NCI-H2196 (cell line): ENCODE results near the gene TM9SF1.

ENCODE experiments used
- DNase-seq: peaks from one replicate; lab custom pipeline; 2025; ENCODE audit not compliant: unreplicated experiment; lab: John Stamatoyannopoulos, UW

TM9SF1 gene

DNA sequence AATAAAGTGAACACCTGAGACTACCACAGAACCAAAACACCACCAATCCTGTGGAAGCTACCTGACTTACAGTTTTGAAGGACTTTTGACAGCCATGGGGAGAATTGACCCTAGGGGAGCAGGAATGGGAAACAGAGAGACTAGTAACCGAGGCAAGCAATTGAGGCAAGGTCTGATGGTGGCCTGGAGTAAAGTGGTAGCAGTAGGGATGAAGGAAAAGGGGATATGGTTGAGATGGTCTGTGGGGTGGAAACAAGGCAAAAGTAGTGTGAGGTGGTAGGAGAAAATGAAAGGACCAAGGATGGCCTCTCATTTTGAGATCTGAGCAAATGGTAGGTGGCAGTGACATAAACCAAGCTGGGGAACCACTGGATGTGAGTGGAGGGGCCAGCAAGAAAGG lies 38.4 kb downstream of the TM9SF1 start:
- no peak for DNase-seq

DNA sequence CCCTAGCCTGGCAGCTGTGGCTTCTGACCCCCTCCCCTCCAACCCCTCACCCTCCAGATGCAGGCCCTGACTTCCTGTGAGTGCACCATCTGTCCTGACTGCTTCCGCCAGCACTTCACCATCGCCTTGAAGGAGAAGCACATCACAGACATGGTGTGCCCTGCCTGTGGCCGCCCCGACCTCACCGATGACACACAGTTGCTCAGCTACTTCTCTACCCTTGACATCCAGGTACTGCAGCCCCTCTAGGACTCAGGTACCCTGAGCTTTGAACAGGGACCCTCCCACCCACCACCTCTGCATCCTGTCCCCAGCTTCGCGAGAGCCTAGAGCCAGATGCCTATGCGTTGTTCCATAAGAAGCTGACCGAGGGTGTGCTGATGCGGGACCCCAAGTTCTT lies 40.1 kb downstream of the TM9SF1 start:
- no peak for DNase-seq

DNA sequence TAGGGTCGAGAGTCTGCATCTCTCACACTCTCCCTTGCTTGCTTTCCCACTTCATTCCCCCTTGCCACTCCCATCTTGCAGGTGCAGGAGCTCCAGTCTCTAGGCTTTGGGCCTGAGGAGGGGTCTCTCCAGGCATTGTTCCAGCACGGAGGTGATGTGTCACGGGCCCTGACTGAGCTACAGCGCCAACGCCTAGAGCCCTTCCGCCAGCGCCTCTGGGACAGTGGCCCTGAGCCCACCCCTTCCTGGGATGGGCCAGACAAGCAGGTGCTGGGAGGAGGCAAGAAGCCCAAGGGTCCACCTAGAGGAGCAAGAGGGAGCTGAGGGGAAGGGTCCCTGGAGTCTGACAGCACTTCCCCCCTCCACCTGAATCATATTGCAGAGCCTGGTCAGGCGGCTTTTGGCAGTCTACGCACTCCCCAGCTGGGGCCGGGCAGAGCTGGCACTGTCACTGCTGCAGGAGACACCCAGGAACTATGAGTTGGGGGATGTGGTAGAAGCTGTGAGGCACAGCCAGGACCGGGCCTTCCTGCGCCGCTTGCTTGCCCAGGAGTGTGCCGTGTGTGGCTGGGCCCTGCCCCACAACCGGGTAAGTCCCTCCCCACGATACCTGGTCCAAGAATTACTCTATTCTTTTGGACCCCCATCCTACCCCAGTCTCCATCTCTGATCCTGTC lies 43.7 kb downstream of the TM9SF1 start:
- no peak for DNase-seq

DNA sequence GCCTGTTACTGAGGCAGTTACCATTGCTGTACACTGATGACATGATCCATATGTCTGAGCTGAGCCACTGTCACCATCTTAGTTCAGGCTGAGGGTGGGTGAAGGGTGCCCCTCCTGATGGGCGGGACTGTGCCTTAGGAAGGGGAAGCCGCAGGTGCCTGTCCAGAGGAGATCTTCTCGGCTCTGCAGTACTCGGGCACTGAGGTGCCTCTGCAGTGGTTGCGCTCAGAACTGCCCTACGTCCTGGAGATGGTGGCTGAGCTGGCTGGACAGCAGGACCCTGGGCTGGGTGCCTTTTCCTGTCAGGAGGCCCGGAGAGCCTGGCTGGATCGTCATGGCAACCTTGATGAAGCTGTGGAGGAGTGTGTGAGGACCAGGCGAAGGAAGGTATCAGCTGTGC lies 44.2 kb downstream of the TM9SF1 start:
- no peak for DNase-seq

DNA sequence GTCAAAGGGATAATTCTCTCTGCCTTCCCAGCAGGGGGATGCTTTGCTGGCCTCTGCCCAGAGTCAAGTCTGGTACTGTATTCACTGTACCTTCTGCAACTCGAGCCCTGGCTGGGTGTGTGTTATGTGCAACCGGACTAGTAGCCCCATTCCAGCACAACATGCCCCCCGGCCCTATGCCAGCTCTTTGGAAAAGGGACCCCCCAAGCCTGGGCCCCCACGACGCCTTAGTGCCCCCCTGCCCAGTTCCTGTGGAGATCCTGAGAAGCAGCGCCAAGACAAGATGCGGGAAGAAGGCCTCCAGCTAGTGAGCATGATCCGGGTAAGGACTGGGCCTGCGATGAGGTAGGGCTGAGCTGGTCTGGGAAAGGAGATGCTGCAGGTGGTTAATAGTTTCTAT lies 44.7 kb downstream of the TM9SF1 start:
- DNase-seq, result no peak

DNA sequence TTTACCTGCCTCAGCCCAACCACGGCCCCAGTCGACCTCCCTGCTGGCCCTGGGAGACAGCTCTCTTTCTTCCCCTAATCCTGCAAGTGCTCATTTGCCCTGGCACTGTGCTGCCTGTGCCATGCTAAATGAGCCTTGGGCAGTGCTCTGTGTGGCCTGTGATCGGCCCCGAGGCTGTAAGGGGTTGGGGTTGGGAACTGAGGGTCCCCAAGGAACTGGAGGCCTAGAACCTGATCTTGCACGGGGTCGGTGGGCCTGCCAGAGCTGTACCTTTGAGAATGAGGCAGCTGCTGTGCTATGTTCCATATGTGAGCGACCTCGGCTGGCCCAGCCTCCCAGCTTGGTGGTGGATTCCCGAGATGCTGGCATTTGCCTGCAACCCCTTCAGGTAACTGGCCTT lies 45.2 kb downstream of the TM9SF1 start:
- DNase-seq, result no peak

DNA sequence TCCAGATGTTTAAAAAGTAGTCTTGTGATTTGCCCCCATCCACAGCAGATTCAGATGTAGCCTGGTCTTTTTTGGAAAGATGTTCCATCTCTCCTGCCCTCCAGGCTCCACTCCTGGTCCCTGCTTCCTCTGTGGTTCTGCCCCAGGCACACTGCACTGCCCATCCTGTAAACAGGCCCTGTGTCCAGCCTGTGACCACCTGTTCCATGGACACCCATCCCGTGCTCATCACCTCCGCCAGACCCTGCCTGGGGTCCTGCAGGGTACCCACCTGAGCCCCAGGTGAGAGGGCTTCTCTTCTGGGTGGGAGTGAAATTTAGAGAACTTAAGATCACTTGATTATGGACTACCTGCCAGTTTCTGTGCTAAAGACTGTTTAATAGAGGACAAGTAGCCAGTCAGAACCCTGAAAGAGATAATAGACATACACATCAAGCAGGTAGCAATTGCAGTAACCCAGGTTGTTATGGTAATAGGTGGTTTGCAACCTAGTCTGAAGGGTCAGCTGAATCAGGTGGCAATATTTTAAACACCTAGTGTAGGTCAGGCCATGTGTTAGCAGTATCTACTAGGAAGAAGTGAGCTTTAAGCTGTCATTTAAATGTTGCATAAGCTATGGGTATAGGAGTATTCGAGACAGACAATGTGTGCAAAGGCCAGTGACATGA lies 45.8 kb downstream of the TM9SF1 start:
- no peak for DNase-seq

DNA sequence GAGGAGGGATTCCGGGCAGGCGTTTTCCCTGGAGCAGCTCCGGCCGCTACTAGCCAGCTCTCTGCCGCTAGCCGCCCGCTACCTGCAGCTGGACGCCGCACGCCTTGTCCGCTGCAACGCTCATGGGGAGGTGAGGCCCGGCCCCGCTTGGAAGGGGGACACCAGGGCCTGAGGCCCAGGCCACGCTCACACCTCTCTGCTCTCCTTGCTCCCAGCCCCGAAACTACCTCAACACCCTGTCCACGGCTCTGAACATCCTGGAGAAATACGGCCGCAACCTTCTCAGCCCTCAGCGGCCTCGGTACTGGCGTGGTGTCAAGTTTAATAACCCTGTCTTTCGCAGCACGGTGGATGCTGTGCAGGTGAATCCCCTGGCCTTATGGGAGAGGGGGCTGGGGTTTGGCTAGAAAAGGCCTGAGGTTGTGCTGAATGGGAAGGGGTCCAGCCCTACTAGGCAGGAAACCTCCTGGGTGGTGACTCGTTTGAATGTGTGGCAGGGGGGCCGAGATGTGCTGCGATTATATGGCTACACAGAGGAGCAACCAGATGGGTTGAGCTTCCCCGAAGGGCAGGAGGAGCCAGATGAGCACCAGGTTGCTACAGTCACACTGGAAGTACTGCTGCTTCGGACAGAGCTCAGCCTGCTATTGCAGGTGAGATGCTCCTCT lies 47.3 kb downstream of the TM9SF1 start:
- DNase-seq, result no peak

DNA sequence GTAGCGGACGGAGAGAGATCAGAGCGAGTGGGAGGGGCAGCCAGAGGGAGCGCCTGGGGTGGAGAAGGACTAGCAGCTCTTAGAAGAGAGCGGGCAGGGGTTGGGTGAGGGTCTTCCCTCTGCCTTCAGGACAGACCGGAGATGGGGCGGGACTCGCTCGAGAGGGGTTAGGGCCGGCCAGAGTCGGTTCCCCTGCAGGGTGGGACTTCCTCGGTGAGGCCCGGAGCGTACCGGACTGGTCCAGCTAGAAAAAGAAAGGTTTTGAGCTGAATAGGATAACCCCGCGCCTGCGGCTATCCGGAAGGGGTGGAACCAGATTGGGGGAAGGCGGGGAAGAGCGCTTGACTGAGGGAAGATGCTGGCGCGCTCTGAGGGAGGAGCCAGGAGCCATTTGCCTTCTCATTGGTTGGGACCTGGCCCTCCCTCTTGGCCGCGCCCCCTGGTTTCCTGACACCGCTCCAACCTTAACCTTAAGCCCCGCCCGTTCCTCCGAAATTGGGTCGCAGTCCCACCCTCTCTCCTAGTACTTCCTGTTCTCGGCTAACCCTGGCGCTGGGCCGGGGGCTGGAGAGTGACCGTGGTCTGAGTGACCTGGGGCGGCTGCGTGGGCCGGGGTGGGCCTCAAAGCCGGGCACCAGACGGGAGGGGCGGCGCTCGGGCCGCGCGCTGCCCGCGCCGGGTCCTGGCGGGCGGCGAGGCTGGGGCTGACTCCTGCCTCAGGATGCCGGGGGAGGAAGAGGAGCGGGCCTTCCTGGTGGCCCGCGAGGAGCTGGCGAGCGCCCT lies 48.1 kb downstream of the TM9SF1 start, which contains the start of gene RNF31:
Gene RNF31, plus strand, starts transcription at position 521 of the 783 bp plus-strand sequence. Its CDS starts 201 bp downstream, at position 722.
- DNase-seq, result peak; percentile 98

DNA sequence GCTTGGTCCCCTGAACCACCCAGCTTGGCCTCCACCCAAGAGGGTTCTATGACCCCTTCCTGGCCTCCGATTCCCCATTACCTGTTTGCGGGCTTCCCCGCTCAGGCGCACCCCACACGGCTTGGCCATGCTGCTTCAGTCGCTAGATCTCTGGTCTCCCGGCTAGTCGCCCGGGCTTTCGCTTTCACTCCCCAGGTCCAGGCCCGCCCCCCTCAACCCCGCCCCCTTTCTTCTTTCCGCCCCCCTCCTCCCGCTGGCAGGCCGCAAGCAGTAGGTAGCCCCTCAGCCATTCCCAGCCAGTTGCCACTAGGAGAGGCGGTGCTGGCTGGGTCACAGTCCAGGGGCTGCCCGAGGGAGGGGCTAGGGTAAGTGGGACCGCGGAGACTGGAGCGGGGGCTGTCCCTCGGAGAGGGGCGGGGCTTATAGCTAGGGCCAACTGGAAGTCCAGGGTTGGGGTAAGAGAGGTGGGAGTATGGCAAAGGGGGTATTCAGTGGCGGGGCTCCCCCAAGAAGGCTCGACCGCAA lies 48.7 kb downstream of the TM9SF1 start, which contains the start of gene PSME2:
Gene PSME2, minus strand, starts transcription at position 158 of the 525 bp plus-strand sequence. Its CDS starts 29 bp downstream, at position 129.
- DNase-seq, result peak; percentile 94

DNA sequence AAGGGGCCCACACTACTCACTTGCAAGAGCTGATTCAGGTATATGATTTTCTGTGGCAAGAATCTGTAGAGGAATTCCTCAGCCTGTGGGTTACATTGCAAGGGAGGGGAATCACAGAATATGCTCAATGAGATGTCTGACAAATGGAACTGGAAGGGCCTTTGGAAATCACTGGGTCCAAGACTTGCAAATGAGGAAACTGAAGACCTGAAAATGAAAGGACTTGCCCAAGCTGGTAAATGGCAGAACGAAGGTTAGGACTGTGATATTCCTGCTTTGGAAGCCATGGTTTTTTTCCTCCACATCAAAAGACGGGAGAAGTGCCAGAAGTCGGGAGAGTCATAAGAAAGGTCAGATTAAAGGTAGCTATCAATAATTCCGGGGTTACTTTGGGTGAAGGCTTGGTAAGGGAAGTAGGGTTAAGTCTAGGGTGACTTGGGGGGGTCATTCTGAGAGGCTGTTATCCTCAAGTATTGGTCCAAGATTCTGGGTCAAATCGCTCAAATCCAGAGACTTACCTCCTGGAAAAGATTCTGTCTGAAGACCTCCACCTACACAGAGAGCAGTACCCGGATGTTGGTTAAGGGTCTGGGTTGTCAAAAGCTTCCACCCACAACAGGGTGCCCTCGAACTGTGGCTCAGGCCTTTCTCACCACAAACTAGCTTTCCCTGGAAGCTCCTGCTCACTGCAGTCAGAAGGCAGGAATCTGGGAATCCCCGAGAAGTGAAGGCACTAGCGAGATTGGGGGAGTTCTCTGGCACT lies 49.4 kb downstream of the TM9SF1 start:
- no peak for DNase-seq

DNA sequence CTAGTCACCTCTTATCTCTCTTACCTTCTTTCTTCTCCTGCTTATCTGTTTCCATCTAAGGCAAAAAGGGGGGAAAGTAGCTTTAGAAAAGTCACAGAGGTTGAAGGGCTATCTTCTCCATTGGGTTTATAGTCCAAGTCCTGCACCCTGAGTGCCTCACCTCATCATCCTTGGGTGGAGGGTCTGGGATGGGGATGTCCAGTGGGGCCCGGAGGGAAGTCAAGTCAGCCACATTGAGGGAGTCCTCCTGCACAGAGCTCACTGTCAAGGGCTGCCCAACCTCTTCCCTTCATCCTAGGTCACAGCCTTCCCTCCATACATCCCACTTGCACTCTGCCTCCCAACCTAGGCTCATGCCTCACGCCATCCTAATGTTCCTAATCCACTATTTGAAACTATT lies 50.0 kb downstream of the TM9SF1 start:
- DNase-seq, result no peak

DNA sequence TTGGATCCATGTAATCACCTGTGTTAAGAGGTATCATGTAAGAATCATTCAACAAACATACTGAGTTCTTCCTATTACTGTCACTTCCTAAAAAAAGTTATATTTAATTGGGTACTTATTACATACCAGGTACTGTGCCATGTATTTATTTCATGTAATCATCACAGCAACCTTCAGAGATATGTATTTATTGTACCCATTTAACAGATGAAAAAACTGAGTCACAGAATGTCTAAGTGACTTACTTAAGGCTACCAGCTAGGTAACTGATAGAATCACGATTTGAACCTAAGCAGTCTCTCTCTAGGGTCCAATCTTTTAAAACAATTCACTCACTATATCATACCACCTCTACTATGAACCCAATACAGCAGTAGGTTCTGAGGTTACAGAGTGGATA lies 50.8 kb downstream of the TM9SF1 start:
- no peak for DNase-seq

DNA sequence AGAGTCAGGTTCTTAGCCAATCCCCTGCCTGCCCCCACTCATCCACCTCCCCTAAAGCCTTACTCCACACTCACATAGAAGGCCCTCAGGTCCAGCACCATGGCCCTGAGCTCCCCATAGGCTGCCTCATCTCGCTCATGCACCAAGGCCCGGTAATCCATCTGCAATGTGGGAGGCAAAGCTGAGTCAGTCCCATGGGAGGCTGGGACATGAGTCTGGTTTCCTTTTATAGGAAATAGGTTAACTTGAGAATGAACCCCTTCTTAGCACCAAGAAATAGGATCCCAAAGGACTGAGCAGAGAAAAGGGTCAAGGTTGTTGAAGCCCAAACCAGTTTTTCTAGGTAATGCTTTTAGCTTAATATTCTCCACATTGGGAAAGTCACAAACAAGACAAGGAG lies 51.7 kb downstream of the TM9SF1 start:
- no peak for DNase-seq

DNA sequence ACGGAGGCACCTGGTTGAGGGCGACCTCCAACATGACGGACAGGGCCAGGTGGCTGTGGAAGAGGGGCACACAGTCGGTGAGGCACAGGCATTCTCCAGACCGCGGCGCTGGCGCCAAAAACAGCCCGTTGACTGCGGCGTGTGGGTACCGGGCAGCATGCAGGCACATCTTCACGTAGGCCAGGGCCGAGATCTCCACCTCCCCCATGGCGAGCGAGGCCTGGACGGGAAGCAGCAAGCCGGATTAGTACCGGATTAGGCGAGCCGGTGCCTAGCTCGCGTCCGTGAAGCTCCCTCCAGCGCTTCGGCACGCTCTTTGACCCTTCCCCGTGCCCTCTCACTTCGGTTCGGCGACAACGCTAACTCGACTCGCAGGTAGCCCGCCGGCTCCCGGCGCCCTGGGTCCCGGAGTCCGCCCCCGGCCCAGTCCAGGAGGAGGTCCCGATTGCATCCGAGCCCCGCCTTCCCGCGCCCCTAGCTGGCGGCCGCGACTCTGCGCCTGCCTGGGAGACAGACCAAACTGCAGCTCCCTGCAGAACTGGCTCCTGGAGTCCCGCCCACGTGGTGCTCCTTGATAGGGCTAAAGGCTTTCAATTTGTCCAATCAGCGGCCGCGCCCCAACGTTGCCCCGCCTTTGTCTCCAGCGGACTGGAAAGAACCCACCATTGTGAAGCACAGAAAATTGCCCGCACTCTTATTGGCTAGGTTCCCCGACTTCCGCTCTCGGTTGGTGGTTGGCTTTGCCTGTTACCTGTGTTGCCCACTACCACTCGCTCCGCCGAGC lies 54.0 kb downstream of the TM9SF1 start, which contains the start of gene EMC9:
Gene EMC9, minus strand, starts transcription at position 495 of the 784 bp plus-strand sequence. Its CDS starts 287 bp downstream, at position 208.
- DNase-seq, result peak; percentile 100

DNA sequence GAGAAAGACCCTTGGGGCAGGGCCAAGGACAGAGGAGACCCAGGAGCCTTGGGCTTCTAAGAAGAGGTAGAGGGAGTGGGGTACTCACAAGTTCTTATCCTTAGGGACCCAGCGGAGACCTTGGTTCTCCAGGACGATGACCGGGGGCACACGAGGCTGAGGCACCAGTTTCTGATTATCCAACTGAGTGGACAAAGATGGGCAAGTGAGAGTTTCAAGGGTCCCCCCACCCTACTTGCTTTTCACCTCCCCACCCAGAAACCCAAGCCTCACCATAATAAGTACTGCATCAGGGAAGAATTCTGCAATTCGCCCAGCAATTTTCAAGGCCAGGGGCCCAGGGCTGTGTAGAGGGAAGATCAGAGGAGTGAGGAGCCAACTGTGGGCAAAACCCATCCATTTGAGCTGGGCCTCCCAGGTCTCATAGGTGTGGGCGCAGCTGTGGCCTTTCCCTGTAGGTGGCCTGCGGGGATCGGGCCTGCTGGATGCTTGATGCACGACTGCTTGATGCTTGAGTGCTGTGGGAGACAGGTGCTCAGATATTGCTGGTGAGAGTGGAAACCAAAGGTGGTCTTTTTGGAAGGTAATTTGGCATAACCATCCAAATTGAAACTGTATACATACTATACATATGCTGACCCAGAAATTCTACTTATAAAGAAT lies 55.8 kb downstream of the TM9SF1 start:
- DNase-seq, result no peak
